ENCODE data around the gene ZNF730.
"Not testable (repeated sequence)": the region's sequence is repeated elsewhere in the genome, so short reads cannot be mapped to it uniquely, and the experiment has no call there.

ZNF730 gene

DNA sequence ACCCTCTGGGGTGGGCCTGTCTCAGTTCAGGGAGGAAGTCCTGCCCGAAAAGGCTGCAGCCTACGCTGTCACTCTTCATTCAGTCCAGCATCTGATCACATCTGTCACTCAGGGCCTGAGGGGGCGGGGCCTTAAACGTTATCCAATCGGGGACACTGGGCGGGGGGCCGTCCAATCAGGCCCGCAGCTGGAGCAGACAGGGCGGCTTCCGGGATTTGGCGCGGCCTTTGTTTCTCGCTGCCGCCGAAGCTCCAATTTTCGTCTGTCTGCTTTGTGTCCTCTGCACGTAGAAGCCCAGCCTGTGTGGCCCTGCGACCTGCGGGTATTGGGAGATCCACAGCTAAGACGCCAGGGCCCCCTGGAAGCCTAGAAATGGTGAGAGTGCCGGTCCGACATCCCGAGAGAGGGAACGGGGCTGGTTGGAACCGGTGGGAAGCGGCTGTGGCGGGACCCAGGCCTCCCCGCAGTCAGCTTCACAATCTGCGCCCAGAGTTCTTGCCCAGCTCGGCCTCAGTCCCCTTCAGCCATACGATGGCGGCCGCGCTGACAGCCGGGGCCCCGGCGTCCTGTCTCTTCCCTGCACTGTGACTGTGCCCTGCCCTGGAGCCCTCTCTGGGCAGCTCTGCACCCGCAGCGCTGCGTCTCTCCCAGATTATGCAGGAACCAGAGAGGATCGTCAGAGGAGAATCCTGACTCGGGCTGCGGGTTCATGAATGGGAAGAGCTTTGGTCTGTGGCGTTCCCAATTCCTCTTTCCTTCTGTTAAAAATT lies at the start of gene ZNF730:
TSS of gene ZNF730 (plus strand) at position 224 of the 770 bp plus-strand sequence. CDS start at position 373, 149 bp downstream.
- peak; percentile 94 for DNase-seq (ENCODE audit: low read depth, low spot score)

DNA sequence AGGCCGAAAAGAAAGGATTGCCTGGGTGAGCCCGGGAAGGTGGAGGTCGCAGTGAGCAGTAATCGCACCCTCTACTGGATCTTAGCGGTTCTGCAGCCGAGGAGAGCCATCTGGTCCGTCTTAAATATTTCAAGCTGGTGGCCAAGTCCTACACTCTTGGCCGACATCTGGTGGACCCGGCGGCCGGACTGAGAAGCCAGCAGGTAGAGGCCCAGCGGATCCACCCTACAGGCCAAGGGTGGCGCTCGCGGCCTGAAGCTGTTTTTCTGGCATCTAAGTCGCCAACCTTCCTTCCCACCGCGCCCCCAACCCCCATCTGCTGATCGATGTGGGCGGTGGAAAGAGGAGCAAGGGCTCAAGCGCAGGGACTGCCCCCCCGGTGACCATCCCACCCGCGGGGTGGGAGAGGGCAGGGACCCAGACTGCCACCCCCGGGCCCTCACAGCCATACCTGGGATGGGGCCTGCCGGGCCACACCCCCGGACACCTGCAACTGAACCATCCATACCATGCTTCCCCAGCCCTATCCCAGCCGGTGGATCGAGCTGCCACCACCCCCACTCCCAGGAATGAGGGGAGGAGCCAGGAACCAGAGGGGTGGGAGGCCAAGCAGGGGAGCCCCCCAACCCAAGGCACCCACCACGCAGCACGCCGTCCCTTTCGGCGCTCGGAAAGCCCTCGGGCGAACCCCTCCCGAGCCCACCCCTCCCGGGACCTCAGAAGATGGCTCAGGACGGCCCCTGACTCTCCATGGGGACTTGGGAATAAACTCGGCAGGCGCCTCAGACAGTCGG lies 46.3 kb upstream of the ZNF730 start:
- peak; percentile 42 for DNase-seq (ENCODE audit: low read depth, low spot score)

- DNase-seq (ENCODE audit: low read depth, low spot score): peak; percentile 66
These were observed 45.7 kb upstream of the ZNF730 start for GRCh38 chr19:23071147-23071511.

DNA sequence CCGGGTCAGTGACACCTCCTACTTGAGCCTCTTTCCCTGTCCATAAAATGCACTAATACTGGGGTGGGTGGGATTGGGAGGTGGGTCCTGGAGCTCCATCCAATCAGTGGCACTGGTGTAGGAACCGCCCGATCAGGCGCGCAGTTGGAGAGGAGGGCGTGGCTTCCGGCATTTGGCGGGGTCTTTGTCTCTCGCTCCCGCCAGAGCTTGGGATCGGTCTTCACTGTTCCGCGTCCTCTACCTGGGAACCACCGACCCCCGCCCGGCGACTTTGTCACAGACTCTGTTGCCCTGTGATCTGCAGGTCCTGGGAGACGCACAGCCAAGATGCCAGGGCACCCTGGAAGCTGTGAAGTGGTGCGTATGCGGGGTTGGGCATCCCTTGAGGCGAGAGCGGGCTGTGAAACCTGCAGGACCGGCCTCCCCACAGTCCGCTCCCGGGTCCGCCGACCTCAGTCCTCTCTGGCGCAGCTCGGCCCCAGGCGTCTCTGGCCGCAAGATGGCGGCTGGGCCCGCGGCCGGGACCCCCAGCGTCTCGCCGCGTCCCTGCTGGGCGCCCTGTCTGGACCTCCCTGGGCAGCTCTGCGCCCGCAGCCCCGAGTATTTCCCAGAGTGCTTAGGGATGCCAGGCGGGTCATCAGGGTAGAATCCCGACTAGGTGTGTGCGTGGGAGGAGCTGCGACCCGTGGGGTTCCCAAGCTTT lies 41.6 kb upstream of the ZNF730 start:
- DNase-seq (ENCODE audit: low read depth, low spot score): peak; percentile 93

DNA sequence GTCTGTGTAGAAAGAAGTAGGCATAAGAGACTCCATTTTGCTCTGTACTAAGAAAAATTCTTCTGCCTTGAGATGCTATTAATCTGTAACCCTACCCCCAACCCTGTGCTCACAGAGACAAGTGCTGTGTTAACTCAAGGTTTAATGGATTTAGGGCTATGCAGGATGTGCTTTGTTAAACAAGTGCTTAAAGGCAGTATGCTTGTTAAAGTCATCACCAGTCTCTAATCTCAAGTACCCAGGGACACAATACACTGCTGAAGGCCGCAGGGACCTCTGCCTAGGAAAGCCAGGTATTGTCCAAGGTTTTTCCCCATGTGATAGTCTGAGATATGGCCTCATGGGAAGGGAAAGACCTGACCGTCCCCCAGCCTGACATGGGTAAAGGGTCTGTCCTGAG lies 39.0 kb upstream of the ZNF730 start:
- DNase-seq (ENCODE audit: low read depth, low spot score): not testable (repeated sequence)

- DNase-seq (ENCODE audit: low read depth, low spot score): no peak
These were observed 23.0 kb upstream of the ZNF730 start for GRCh38 chr19:23093832-23094231.

- no peak for DNase-seq (ENCODE audit: low read depth, low spot score)
These were observed 21.4 kb upstream of the ZNF730 start for GRCh38 chr19:23095418-23095817.

DNA sequence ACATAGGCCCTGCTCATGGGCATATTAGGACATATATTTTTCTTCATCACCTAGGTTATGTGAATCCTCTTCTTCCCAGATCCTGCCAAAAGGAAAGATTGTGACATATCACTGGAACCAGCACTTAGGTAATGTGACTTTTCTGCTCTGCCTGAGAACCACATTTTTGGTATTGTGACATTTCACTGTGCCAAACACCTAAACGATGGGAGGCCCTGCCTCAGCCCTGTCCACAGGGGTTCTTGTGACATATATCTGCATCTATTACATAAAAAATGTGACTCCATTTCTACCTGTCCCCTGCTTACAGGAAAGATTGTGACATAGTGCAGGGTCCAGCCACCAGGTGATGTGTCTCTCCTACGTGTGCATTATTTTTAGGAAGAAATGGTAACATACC lies 18.5 kb upstream of the ZNF730 start:
- DNase-seq (ENCODE audit: low read depth, low spot score): no peak

DNA sequence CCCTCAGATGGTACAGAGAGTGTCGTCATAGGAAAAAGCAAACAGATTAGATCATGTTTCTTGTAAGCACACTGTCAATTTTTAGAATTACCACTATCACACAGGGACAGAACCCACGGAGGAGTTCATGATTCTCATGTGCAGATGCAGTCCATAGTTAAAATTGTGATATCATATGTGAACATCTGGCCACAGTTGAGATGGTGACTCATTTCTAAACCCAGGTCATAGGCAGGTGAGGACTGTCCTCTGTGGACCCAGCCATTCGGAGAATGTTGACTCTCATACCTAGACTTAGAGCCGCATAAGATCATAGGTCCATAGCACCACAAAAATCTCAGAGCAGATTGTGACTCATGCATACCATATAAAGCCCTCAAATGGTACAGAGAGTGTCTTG lies 17.8 kb upstream of the ZNF730 start:
- DNase-seq (ENCODE audit: low read depth, low spot score): peak; percentile 7

GRCh38 chr19:23099966-23100365 lies 16.9 kb upstream of the ZNF730 start:
- DNase-seq (ENCODE audit: low read depth, low spot score): no peak

- DNase-seq (ENCODE audit: low read depth, low spot score): peak; percentile 9
These were observed 15.6 kb upstream of the ZNF730 start for GRCh38 chr19:23101241-23101640.

DNA sequence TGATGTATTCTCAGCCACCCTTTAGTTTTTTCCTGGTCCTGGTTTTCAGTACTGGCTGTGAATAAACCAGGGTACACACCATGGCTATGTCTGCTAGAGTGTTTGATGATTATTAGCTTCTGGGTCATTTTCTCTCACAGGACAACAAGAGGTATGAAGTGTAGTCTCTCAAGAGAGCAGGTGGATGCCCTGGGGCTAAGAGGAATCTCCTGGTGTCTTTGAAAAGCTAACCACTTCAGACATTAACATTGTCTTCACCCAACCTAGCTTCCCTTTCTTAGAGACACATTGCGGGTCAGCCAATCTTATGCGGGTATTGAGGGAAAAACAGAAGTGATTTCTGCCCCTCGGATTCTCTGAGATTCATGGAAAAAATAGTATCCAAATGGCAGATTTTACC lies 1.6 kb downstream of the ZNF730 start:
- DNase-seq (ENCODE audit: low read depth, low spot score): no peak

DNA sequence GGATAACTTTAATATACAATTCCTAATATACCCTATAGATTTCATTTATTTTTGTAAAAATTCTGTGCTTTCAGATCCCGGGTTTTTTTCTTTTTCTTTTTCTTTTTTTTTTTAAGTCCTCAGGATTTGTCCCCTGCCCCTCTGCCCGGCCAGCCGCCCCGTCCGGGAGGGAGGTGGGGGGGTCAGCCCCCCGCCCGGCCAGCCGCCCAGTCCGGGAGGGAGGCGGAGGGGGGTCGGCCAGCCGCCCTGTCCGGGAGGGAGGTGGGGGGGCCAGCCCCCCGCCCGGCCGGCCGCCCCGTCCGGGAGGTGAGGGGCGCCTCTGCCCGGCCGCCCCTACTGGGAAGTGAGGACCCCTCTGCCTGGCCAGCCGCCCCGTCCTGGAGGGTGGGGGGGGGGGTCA lies 17.4 kb downstream of the ZNF730 start:
- DNase-seq (ENCODE audit: low read depth, low spot score): not testable (repeated sequence)

GRCh38 chr19:23145617-23146415 lies 29.0 kb downstream of the ZNF730 start:
- DNase-seq (ENCODE audit: low read depth, low spot score): no peak

- no peak for DNase-seq (ENCODE audit: low read depth, low spot score)
These were observed 43.9 kb downstream of the ZNF730 start for GRCh38 chr19:23160766-23161165.

DNA sequence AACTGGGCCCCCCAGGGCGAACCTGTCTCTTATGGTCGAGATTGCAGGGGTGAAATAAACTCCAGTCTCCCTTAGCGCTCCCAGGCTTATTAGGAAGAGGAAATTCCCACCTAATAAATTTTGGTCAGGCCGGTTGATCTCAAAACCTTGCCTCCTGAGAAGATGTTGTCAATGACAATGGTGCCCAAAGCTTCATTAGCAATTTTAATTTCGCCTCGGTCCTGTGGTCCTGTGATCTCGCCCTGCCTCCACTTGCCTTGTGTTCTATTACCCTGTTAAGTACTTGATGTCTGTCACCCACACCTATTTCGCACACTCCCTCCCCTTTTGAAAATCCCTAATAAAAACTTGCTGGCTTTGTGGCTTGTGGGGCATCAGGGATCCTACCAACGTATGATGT lies 51.5 kb downstream of the ZNF730 start:
- not testable (repeated sequence) for DNase-seq (ENCODE audit: low read depth, low spot score)

GRCh38 chr19:23183251-23183650 lies 66.4 kb downstream of the ZNF730 start:
- DNase-seq (ENCODE audit: low read depth, low spot score): no peak

- no peak for DNase-seq (ENCODE audit: low read depth, low spot score)
These were observed 73.5 kb downstream of the ZNF730 start for GRCh38 chr19:23190341-23190740.
